ENCODE results near the gene COL20A1.

Gene COL20A1

GRCh38 chr20:63320041-63320511 lies 27.1 kb downstream of the COL20A1 start:
- no peak for DNase-seq (ENCODE audit: low read depth)

GRCh38 chr20:63320616-63321147 lies 27.7 kb downstream of the COL20A1 start:
- no peak for DNase-seq (ENCODE audit: low read depth)

- no peak for DNase-seq (ENCODE audit: low read depth)
Measured at GRCh38 chr20:63321148-63321831, 28.3 kb downstream of the COL20A1 start.

GRCh38 chr20:63322146-63322932 lies 29.4 kb downstream of the COL20A1 start:
- no peak for DNase-seq (ENCODE audit: low read depth)

- no peak for DNase-seq (ENCODE audit: low read depth)
Measured at GRCh38 chr20:63322933-63323273, 29.9 kb downstream of the COL20A1 start.

- DNase-seq (ENCODE audit: low read depth): no peak
Measured at GRCh38 chr20:63323357-63323981, 30.5 kb downstream of the COL20A1 start.

- DNase-seq (ENCODE audit: low read depth): no peak
Measured at GRCh38 chr20:63325021-63325471, 32.1 kb downstream of the COL20A1 start.

GRCh38 chr20:63325554-63326313 lies 32.7 kb downstream of the COL20A1 start:
- no peak for DNase-seq (ENCODE audit: low read depth)

GRCh38 chr20:63326314-63327230 lies 33.6 kb downstream of the COL20A1 start:
- DNase-seq (ENCODE audit: low read depth): no peak

GRCh38 chr20:63327231-63327745 lies 34.3 kb downstream of the COL20A1 start:
- no peak for DNase-seq (ENCODE audit: low read depth)

- DNase-seq (ENCODE audit: low read depth): no peak
Measured at GRCh38 chr20:63328026-63328700, 35.2 kb downstream of the COL20A1 start.

GRCh38 chr20:63328718-63329275 lies 35.8 kb downstream of the COL20A1 start:
- DNase-seq (ENCODE audit: low read depth): no peak

GRCh38 chr20:63329331-63330083 lies 36.5 kb downstream of the COL20A1 start:
- DNase-seq (ENCODE audit: low read depth): no peak

GRCh38 chr20:63330084-63330760 lies 37.2 kb downstream of the COL20A1 start:
- DNase-seq (ENCODE audit: low read depth): no peak

GRCh38 chr20:63330940-63331339 lies 38.0 kb downstream of the COL20A1 start:
- no peak for DNase-seq (ENCODE audit: low read depth)

- no peak for DNase-seq (ENCODE audit: low read depth)
Measured at GRCh38 chr20:63331741-63332400, 38.9 kb downstream of the COL20A1 start.

GRCh38 chr20:63332488-63333240 lies 39.7 kb downstream of the COL20A1 start:
- no peak for DNase-seq (ENCODE audit: low read depth)

Measured in HS-27A (cell line).